Adipocyte (in vitro differentiated cells): ENCODE results near the gene ZACN.
"Not testable (repeated sequence)": the region's sequence is repeated elsewhere in the genome, so short reads cannot be mapped to it uniquely, and the experiment has no call there.

ENCODE experiments used
- DNase-seq: peaks from one replicate; pipeline ENCODE4 v3.0.0-alpha.2; 2015; ENCODE audit warnings: low read depth
- H3K27me3 ChIP-seq: replicated peaks from 2 replicates; pipeline ENCODE4 v1.7.0; 2013; ENCODE audit warnings: mild to moderate bottlenecking, low read length, moderate library complexity; ENCODE audit not compliant: control insufficient read depth, insufficient read depth
- H3K36me3 ChIP-seq: 2 replicates; pipeline ENCODE4 v1.7.0; 2013; ENCODE audit warnings: low read length, mild to moderate bottlenecking, moderate library complexity; ENCODE audit not compliant: control insufficient read depth, insufficient read depth, severe bottlenecking
- H3K4me1 ChIP-seq: 2 replicates; pipeline ENCODE4 v1.7.0; 2013; ENCODE audit warnings: mild to moderate bottlenecking, low read length, moderate library complexity; ENCODE audit not compliant: control insufficient read depth, insufficient read depth
- H3K4me3 ChIP-seq: 2 replicates; pipeline ENCODE4 v1.7.0; 2013; ENCODE audit warnings: mild to moderate bottlenecking, low read length, moderate library complexity
- H3K9ac ChIP-seq: 2 replicates; pipeline ENCODE4 v1.7.0; 2013; ENCODE audit warnings: mild to moderate bottlenecking, low read length, moderate library complexity
- H3K9me3 ChIP-seq: 2 replicates; pipeline ENCODE4 v1.7.0; 2013; ENCODE audit warnings: mild to moderate bottlenecking, low read length, moderate library complexity; ENCODE audit not compliant: control insufficient read depth

ZACN gene

DNA sequence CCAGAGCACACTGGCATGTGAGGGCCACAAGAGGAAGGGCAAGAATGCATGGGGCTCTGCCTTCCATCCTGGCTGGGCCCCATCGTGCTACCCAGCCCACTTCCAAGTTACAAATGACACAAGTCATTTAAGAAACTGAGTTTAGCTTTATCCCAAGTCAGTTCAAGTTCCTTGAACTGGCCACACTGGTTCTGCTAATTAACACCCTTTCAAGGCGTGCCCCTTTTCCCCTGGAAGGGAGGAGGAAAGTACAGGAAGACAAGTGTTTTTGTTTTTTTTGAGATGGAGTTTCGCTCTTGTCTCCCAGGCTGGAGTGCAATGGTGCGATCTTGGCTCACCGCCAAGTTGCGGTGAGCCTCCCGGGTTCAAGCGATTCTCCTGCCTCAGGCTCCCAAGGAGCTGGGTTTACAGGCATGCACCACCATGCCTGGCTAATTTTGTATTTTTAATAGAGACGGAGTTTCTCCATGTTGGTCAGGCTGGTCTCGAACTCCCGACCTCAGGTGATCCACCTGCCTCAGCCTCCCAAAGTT lies 34.4 kb upstream of the ZACN start:
- H3K9ac ChIP-seq, DNase-seq, H3K27me3 ChIP-seq, H3K9me3 ChIP-seq, H3K4me1 ChIP-seq, H3K4me3 ChIP-seq: not testable (repeated sequence)
- H3K36me3 ChIP-seq = peaks cover 98% of the 10 kb centered on the region

DNA sequence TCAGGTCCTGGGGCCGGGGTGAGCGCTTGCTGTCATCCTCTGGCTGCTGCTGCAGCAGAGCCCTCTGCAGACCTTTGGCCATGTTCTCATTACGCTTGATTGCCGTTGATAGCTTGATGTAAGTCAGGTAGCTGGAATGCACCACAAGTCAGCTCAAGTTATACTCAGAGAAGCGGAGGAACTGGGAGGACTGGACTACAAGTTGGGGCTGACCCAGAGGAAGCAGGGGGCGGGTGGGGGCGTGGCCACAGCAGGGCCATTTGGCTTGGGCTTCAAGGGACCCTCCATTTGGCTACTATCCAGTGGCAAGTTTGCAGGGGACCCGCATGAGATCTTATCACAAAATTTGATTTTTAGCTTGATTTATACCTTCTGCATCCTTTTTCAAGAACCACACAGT lies 32.9 kb upstream of the ZACN start:
- H3K4me3 ChIP-seq = no peak overlapping the region
- no peaks in the 10 kb centered on the region for H3K9me3 ChIP-seq
- no peak overlapping the region for H3K9ac ChIP-seq
- H3K36me3 ChIP-seq = peaks cover 98% of the 10 kb centered on the region
- peaks cover 4% of the 10 kb centered on the region for H3K4me1 ChIP-seq
- DNase-seq = no peak
- no peaks in the 10 kb centered on the region for H3K27me3 ChIP-seq

DNA sequence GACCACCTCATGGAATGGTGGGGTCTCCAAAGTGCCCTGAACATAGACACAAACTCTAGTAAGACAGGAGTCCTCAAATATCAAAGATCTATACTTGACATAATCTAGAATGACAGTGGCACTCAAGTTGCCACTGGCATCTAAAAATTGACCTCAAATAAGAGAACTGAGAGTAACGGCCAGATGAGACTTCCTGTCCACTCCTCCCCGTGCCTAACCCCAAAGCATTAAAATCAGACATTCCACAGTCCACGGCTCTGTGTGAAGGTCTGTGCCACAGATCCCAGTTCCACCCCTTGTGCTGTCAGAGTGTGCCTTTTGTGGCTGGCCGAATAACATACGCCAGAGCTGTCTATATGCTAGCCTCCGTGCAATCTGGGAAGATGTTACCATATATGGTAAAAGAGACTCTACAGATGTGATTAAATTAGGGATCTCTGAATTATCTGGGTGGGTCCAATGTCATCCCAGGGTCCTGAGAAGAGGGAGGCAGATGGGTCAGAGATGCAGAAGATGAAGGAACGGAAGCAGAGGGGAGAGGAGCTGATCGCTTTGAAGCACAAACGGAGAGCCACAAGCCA lies 30.9 kb upstream of the ZACN start:
- Histone ChIP-seq H3K4me3 (no peak overlapping the region), H3K36me3 (peaks cover 84% of the 10 kb centered on the region), H3K9ac (no peak overlapping the region), H3K27me3 (no peaks in the 10 kb centered on the region), H3K9me3 (no peaks in the 10 kb centered on the region), H3K4me1 (peaks cover 4% of the 10 kb centered on the region)
- no peak for DNase-seq

DNA sequence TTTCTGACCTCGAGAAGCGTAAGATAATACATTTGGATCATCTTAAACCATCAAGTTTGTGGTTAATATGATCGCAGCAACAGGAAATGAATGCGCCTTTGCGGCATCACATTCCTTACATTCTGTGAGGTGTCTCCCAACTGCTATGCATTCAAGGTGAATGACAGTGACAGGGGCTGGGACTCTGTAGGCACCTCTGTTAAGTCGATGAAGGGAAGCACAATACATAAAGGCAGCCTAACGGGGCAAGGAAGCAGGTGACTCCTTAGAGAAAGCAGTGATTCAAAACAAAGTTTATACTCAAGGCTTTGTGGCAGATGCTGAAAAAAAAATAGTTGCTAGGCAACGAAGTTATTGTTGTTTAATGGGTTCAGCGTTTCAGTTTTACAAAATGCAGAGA lies 30.3 kb upstream of the ZACN start:
- no peak overlapping the region for H3K9ac ChIP-seq
- no peaks in the 10 kb centered on the region for H3K27me3 ChIP-seq
- H3K36me3 ChIP-seq = peaks cover 80% of the 10 kb centered on the region
- H3K9me3 ChIP-seq = no peaks in the 10 kb centered on the region
- no peak overlapping the region for H3K4me3 ChIP-seq
- DNase-seq = no peak
- H3K4me1 ChIP-seq = peaks cover 5% of the 10 kb centered on the region

- H3K36me3 ChIP-seq = peaks cover 80% of the 10 kb centered on the region
- H3K4me3 ChIP-seq = no peak overlapping the region
- no peak overlapping the region for H3K9ac ChIP-seq
- no peak for DNase-seq
- H3K27me3 ChIP-seq = no peaks in the 10 kb centered on the region
- H3K4me1 ChIP-seq = peaks cover 9% of the 10 kb centered on the region
- H3K9me3 ChIP-seq = no peaks in the 10 kb centered on the region
Measured at GRCh38 chr17:76049239-76049638, 29.7 kb upstream of the ZACN start.

GRCh38 chr17:76049836-76050537 lies 29.0 kb upstream of the ZACN start:
- H3K36me3 ChIP-seq = peaks cover 78% of the 10 kb centered on the region
- DNase-seq = no peak

DNA sequence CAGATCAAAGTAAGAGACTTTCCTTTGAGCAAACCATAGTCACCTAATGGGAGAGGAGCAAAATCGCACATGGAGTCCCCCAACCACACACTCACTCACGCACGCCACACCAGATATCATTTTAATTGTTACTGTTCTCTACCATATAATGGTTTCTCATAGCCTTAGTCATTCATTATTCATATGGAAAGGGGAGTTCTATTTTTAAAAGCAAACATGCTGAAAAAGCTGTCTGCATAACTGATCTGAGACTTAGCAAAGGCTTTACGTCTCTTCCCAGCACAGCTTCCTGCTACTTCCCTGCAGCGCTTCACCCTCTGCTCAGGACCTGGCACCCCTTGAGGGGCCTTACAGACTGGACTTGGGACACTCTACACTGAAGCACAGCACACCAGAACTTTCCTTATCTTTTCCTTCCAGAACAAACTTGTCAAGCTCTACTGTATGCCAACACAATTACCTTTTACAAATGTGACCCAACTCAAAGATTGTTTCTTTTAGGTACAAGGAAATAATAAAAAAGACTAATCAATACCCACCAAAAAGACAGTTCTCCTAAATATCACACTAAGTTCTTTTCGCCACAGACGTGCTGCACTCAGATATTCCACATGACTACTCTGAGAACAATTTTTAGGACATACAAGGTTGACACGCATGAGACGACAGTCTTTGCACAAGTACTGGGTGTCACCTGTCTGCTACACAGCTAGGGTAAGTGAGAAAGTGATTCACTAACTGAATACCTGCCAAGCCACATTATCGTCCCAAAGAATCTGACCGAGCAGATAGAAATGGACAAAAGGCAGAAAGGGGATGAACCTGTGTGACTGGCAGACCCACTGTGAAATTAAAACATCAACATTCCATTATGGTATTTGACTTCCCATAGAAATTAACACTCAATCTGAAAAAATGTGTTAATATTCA lies 28.2 kb upstream of the ZACN start:
- no peak overlapping the region for H3K9ac ChIP-seq
- no peaks in the 10 kb centered on the region for H3K27me3 ChIP-seq
- no peaks in the 10 kb centered on the region for H3K9me3 ChIP-seq
- no peak for DNase-seq
- peaks cover 77% of the 10 kb centered on the region for H3K36me3 ChIP-seq
- peaks cover 9% of the 10 kb centered on the region for H3K4me1 ChIP-seq
- H3K4me3 ChIP-seq = no peak overlapping the region

More at GRCh38 chr17:76049836-76050537, 29.0 kb upstream of the ZACN start:
- no peak overlapping the region for H3K4me3 ChIP-seq
- peaks cover 9% of the 10 kb centered on the region for H3K4me1 ChIP-seq
- H3K27me3 ChIP-seq = no peaks in the 10 kb centered on the region
- H3K9me3 ChIP-seq = no peaks in the 10 kb centered on the region
- H3K9ac ChIP-seq = no peak overlapping the region

DNA sequence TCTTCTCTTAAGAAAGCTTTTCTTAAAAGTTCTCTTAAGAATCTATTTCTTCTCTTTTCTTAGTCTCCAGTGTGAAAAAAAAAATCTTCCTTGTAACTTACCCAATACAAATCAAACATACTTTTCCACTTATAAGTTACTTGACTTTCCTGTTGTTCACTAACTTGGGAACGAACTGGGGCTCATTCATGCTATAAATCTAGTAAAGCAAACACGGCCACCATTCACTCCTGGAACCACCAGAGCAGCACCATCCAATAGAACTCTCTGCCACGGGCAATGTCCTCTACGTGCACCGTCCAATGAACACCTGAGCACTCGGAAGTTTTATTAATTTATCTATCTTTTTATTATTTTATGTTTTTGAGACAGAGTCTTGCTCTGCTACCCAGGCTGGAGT lies 27.4 kb upstream of the ZACN start:
- H3K36me3 ChIP-seq = peaks cover 77% of the 10 kb centered on the region
- no peak overlapping the region for H3K4me3 ChIP-seq
- H3K9me3 ChIP-seq = no peaks in the 10 kb centered on the region
- H3K9ac ChIP-seq = no peak overlapping the region
- H3K4me1 ChIP-seq = peaks cover 9% of the 10 kb centered on the region
- H3K27me3 ChIP-seq = no peaks in the 10 kb centered on the region
- DNase-seq = no peak

DNA sequence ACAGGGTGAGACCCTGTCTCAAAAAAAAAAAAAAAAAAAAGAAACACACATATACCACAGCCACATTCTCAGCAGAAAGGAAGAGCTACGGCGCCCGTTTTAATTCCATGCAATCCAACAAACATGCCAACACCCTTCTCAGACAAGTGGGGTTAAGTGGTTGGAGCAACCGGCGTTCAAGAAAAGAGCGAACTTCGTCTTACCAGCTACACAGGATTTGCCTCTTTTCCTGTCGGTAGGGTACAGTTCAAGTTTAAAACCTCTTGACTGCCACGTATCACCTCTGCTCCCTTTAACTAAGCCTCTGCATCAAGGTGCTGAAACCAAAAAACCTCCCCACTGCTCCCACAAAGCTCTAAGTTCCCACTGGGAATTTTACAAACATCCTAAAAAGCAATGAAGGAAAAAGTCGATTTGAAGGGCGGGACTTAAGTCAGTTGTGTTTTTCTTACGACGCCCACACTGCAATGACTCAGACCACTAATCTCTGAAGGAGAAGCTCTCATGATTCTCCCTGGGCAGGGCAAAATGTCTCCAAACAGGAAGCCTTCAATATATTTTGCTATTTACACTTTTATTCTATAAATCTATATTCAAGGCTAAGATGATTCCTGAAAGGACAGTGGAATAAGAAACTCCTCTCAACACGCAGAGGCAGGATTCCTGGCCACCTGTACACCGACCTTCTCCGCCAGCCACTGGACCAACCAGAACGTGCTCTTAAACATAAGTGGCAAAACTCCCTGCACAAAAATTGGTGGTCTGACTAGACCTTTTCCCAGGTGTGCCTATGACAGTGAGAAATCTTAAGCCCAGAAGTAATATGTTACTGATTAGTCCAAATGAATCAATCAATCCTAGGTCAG lies 25.5 kb upstream of the ZACN start:
- H3K4me3 ChIP-seq = peak overlapping the region; percentile 36
- H3K9ac ChIP-seq = no peak overlapping the region
- no peaks in the 10 kb centered on the region for H3K9me3 ChIP-seq
- H3K4me1 ChIP-seq = peaks cover 9% of the 10 kb centered on the region
- DNase-seq = peak; percentile 64
- no peaks in the 10 kb centered on the region for H3K27me3 ChIP-seq
- H3K36me3 ChIP-seq = peaks cover 78% of the 10 kb centered on the region

DNA sequence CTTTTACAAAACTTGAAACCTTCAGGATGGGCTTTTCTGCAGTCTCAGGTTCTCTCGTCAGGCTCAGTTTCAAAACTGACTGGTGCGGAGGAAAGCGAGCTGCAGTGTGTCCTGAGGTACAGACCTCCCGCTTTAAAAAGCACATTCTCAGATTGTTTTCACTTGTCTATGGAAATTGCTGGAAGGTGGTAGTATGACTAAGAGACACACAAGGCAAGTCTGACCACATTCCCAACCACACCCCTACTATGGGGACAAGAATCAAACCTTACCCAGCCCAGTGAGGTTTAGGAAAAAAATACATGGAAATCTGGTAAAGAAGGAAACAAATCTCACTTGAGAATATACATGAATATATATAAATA lies 24.9 kb upstream of the ZACN start:
- H3K9ac ChIP-seq = no peak overlapping the region
- no peak for DNase-seq
- H3K4me1 ChIP-seq = peaks cover 9% of the 10 kb centered on the region
- H3K27me3 ChIP-seq = no peaks in the 10 kb centered on the region
- peaks cover 78% of the 10 kb centered on the region for H3K36me3 ChIP-seq
- no peaks in the 10 kb centered on the region for H3K9me3 ChIP-seq
- peak overlapping the region; percentile 36 for H3K4me3 ChIP-seq
